SU-DHL-6 (cell line): ENCODE data around the gene ITGB1.

Source experiments
- CTCF ChIP-seq: fragments of 200-600 bp; sonication (generic); IDR thresholded peaks from one replicate; pipeline ENCODE4 v1.5.1; 2017; ENCODE audit warnings: antibody characterized with exemption, mild to moderate bottlenecking, low read length, moderate library complexity; ENCODE audit not compliant: insufficient read depth, poor library complexity, severe bottlenecking
- EZH2phosphoT487 ChIP-seq: fragments of 200-600 bp; sonication (generic), shearing (Covaris generic); conservative IDR thresholded peaks from 2 replicates; pipeline ENCODE4 v1.6.1; 2018; ENCODE audit warnings: mild to moderate bottlenecking, antibody characterized with exemption, low read length, moderate library complexity, mixed read lengths

GRCh38 chr10:32930036-32930435 lies 28.0 kb downstream of the ITGB1 start:
- no peak for TF ChIP-seq CTCF
- TF ChIP-seq EZH2phosphoT487: no peak
